T-helper 2 cell (primary cell): ENCODE results near the gene CDHR3.

ENCODE experiments used
- DNase-seq, 5 experiments: peaks; one replicate each; pipeline versions ENCODE4 v3.0.0 to v3.0.0-alpha.2; 2012 to 2022

Gene CDHR3

GRCh38 chr7:106068986-106069385, 105.9 kb downstream of the CDHR3 start:
- DNase-seq: no peak

DNA sequence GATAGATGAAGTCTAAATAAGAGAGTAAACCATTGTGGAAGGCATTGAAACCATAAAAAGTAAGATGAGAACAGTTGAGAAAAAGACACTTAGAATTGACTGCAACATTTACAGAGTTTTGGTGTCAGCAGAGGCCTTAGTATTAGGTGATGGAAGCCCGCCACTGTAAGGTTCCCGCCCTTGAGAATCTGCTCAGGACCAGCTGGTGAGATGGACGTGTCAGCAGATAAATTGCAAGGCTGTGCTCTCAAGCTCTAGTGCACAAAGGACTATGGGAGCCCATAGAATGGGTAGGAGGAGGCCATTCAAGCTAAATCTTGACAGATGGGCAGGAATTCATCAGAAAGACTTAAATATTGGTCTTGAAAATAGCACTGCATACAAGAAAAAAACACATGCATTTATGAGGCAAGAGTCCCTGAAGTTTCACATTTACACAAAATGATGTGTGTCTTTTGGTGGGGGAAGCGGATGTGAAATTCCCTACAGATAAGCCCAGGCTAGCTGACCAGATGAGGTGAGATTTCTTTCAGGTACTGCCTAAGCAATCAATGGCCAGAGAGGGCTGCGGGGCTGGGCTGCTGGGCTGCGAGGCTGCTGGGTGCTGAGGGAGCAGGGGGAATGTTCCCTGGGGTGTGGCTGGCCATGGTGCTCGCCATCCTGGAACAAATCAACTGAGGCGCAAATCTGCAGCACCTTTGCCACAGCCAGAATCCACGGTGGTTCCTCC, 106.6 kb downstream of the CDHR3 start:
- DNase-seq: no peak

DNA sequence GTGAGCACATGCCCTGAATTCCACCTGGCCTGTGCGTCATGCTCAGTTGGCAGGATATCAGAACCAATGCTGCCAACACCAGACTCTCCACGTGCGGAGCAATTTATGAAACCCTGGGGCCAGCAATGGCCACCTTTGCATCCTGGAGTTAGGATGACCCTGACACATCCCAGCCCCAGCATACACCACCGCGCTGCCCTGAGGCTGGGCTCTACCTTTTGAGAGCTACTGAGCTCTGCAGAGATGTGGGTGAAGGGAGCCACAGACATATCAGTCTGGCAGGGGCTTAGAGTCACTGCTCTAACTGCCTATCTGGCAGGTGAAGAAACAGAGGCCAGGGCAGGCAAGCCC, 107.1 kb downstream of the CDHR3 start:
- DNase-seq: no peak

- DNase-seq: no peak
Observed at GRCh38 chr7:106070567-106071254, 107.6 kb downstream of the CDHR3 start.

- DNase-seq: peak in 2 of 5 experiments; percentile 56 to 97
Observed at GRCh38 chr7:106071356-106071998, 108.4 kb downstream of the CDHR3 start.

DNA sequence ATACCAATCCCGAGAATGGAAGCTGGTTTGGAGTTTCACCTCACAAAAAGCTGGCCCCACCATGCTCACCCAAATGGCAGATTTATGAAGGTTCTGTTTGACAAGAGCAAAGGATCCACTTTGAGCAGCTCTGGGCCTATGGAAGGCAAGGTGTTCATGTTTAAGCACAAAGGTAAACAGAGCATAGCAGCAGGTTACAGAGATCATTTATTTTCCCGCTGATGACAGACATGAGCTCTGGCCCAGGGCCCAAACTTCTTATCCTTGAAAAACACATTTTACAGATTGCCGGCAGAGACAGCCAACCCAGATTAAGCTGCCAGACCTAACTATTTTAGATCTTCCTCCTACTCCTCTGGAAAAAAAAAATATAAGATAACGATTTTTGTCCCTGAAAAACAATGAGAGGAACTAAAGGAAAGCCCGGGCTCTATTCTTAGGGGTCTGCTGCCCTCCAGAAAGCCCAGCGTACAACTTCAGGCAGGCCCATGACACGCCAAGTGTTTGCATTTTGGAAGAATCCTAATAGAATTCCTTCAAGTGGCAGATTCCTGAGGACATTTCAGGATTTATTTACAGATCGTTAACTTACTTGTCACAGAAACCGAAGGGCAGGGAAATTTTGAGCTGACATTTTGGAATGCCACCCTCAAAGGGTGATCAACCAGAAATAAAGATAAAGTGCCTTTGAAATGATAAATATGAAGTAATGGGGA, 109.1 kb downstream of the CDHR3 start:
- no peak for DNase-seq

GRCh38 chr7:106072715-106073091, 109.6 kb downstream of the CDHR3 start:
- DNase-seq: no peak

- DNase-seq: no peak
Observed at GRCh38 chr7:106073701-106074100, 110.6 kb downstream of the CDHR3 start.

GRCh38 chr7:106074257-106074656, 111.2 kb downstream of the CDHR3 start:
- DNase-seq: no peak

GRCh38 chr7:106075937-106076336, 112.9 kb downstream of the CDHR3 start:
- no peak for DNase-seq

DNA sequence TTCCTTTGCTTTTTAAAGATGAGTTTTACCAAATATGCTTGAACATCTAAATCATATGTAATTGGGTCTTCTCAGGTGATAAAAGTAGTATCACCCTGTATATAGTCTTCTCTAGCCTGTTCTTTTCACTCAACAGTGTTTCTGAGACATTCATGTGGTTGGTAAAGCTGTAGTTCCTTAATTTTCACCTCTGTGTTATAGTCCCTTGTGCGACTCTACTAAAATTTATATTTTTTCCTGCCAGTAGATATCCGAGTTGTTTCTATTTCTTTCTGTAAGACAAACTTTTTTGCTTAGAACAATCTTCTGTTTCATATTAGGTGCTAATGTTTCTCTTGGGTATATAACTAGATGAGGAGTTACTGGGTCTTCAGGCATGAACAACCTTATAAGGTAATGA, 113.5 kb downstream of the CDHR3 start:
- DNase-seq: no peak

DNA sequence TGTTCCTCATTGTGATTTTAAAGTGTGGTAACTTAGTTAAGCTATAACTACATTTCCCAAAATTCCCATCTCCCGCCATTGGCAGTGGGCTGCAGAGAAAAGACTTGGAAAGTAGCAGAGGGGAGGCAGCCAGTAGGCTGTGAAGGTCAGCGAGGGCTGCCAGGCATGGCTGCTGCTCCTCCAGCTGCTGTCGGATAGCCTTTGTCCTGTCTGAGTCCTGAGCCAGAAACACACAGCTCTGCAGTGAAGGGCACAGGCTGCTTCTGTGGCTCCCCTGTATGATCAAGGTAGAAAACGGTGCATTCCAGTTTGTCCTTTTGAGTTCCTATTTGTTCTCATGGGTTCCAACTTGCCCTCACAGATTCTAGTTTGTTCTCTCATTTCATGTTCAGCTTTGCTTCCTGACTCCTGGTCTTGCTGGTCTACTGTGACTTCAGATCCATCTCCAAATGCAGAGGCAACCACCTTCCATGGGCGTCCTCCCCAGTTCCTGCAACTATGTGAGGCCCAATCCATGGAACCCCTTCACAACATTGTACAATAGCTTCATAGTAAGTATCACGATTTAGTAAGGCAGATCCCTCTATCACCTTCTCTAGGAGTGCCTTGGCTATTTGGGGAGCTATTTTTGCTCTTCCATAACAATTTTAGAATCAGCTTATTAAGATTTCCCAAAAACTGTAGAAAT, 117.4 kb downstream of the CDHR3 start:
- DNase-seq: no peak

GRCh38 chr7:106082087-106082854, 119.2 kb downstream of the CDHR3 start:
- DNase-seq: no peak
